ENCODE measurements around the gene RCAN1.

The RCAN1 gene

DNA sequence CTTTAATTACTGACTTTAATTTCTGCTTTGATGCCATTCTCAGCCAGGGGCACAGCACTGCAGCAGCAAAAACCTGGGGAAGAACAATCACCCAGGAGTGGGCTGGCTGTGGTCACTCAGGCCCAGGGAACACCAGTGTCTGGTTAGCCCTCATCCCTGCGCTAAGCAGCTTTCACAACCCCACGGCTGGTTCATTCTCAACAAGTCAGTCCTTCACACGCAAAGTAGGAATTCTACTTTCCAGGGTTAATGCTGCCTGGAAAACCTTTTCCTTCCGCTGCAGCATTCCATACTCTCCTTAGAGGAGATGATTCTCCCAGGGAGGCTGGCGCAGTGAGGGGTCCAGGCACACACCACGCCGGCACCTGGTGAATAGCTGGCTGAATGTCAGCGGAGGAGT lies 78.6 kb downstream of the RCAN1 start:
- FAIRE-seq (no peak), DNase-seq (ENCODE audit: insufficient read length, low spot score) (no peak)
- no peak for TF ChIP-seq TAF1 (IDR thresholded peaks at IDR 0.05; ENCODE audit: low read depth, low read length)
- no peak for TF ChIP-seq PAX5 (IDR thresholded peaks at IDR 0.05; ENCODE audit: insufficient read depth, low read length, severe bottlenecking)
- no peak for TF ChIP-seq SPI1 (IDR thresholded peaks at IDR 0.05; ENCODE audit: low read depth, low read length)
- TF ChIP-seq POLR2AphosphoS5 (IDR thresholded peaks at IDR 0.05; ENCODE audit: low read depth, low read length), result no peak
- TF ChIP-seq POU2F2 (IDR thresholded peaks at IDR 0.05; ENCODE audit: low read depth, low read length), result no peak
- TF ChIP-seq POLR2A (IDR thresholded peaks at IDR 0.05; ENCODE audit: low read depth, low read length), result no peak

DNA sequence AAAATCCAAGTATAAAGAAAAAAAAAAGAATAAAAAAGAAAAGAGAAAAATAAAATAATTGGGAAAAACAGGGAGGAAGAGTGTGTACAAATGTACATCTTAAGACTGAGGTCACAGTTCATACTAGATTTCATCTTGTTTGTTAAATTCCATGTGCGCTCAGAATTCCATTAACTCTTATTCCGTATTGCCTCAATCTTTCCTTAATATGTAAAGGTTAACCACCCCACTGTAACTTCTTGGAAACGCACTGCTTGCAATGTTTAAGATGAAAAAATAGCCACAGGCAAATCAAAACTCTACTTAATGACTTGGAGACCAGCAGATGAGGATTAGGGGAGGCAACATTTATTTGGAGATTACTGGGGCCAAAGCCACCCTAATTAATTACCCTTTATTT lies 79.0 kb downstream of the RCAN1 start:
- peak; percentile 55 for FAIRE-seq
- TF ChIP-seq TAF1 (IDR thresholded peaks at IDR 0.05; ENCODE audit: low read depth, low read length) (no peak), PAX5 (IDR thresholded peaks at IDR 0.05; ENCODE audit: insufficient read depth, low read length, severe bottlenecking) (no peak), POLR2A (IDR thresholded peaks at IDR 0.05; ENCODE audit: low read depth, low read length) (no peak), POU2F2 (IDR thresholded peaks at IDR 0.05; ENCODE audit: low read depth, low read length) (no peak), POLR2AphosphoS5 (IDR thresholded peaks at IDR 0.05; ENCODE audit: low read depth, low read length) (no peak), SPI1 (IDR thresholded peaks at IDR 0.05; ENCODE audit: low read depth, low read length) (no peak)
- no peak for DNase-seq (ENCODE audit: insufficient read length, low spot score)

- TF ChIP-seq POU2F2 (IDR thresholded peaks at IDR 0.05; ENCODE audit: low read depth, low read length) (0 out of 2 replicates have a peak, but pooled peaks have one; percentile 16), SPI1 (IDR thresholded peaks at IDR 0.05; ENCODE audit: low read depth, low read length) (no peak)
- no peak for DNase-seq (ENCODE audit: insufficient read length, low spot score)
- FAIRE-seq, result no peak
These were observed 80.4 kb downstream of the RCAN1 start for GRCh38 chr21:34534522-34534921.

DNA sequence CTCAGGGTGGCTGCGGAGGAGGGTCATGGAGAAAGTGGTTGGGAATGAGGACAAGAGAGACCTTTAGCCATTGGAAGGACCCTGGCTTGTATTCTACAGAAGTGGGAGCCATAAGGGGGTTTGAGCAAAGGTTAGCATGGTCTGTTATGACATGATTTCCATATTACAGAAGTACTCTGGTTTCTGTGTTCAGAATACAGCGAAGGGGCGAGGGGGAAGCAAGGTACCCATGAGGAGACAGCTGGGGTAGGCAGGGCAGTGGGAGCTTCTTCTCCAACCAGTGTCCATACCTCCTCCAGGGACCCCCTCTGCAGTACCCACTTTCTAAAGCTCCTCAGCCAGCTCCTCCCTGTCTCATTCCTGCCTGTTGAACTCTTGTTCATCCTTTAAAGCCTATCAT lies 81.0 kb downstream of the RCAN1 start:
- TF ChIP-seq PAX5 (IDR thresholded peaks at IDR 0.05; ENCODE audit: insufficient read depth, low read length, severe bottlenecking) (no peak), POU2F2 (IDR thresholded peaks at IDR 0.05; ENCODE audit: low read depth, low read length) (no peak), POLR2AphosphoS5 (IDR thresholded peaks at IDR 0.05; ENCODE audit: low read depth, low read length) (no peak), SPI1 (IDR thresholded peaks at IDR 0.05; ENCODE audit: low read depth, low read length) (no peak), TAF1 (IDR thresholded peaks at IDR 0.05; ENCODE audit: low read depth, low read length) (no peak), POLR2A (IDR thresholded peaks at IDR 0.05; ENCODE audit: low read depth, low read length) (no peak)
- FAIRE-seq (no peak), DNase-seq (ENCODE audit: insufficient read length, low spot score) (no peak)

DNA sequence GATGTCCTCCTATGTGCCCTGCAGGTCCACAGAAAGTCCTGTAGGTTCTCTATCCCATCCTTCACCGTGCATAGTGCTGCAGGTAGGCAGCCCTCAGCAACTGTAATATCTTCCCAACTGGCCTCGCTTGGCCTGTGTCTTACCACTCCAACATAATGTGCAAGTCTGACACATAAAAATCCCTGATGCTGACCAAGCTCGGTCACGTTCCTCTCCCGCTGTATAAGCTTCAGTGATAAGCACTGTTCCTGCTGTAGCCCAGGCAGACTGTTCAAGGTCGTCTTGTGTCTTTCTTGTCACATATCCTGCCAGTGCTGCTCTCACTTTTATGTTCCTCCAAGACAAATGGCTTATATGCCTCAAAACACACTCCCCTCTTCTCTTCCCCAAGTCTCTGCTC lies 83.5 kb downstream of the RCAN1 start:
- FAIRE-seq (no peak), DNase-seq (ENCODE audit: insufficient read length, low spot score) (no peak)
- TF ChIP-seq POU2F2 (IDR thresholded peaks at IDR 0.05; ENCODE audit: low read depth, low read length), result no peak
- no peak for TF ChIP-seq POLR2AphosphoS5 (IDR thresholded peaks at IDR 0.05; ENCODE audit: low read depth, low read length)
- no peak for TF ChIP-seq SPI1 (IDR thresholded peaks at IDR 0.05; ENCODE audit: low read depth, low read length)
- TF ChIP-seq TAF1 (IDR thresholded peaks at IDR 0.05; ENCODE audit: low read depth, low read length), result no peak
- no peak for TF ChIP-seq PAX5 (IDR thresholded peaks at IDR 0.05; ENCODE audit: insufficient read depth, low read length, severe bottlenecking)
- TF ChIP-seq POLR2A (IDR thresholded peaks at IDR 0.05; ENCODE audit: low read depth, low read length), result no peak

DNA sequence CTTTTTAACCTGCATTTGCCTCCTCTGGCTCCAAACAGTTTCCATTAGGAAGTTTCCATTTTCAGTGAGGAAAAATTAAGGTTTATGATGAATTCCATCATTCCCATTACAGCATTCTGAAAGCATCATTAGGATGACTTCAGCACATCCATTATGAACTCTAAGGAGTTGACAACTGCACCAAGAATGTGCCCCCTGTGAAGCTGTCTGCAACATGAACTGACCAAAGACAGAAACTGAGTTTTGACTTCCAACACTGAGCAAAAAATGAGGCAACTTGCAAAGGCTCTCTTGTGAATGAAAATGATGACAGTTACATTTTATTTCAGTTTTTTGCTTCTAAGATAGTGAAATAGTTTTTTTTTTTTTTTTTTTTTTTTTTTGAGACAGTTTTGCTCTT lies 84.7 kb downstream of the RCAN1 start:
- TF ChIP-seq POLR2A (IDR thresholded peaks at IDR 0.05; ENCODE audit: low read depth, low read length), result no peak
- TF ChIP-seq SPI1 (IDR thresholded peaks at IDR 0.05; ENCODE audit: low read depth, low read length), result no peak
- no peak for TF ChIP-seq PAX5 (IDR thresholded peaks at IDR 0.05; ENCODE audit: insufficient read depth, low read length, severe bottlenecking)
- no peak for TF ChIP-seq POU2F2 (IDR thresholded peaks at IDR 0.05; ENCODE audit: low read depth, low read length)
- TF ChIP-seq TAF1 (IDR thresholded peaks at IDR 0.05; ENCODE audit: low read depth, low read length), result no peak
- TF ChIP-seq POLR2AphosphoS5 (IDR thresholded peaks at IDR 0.05; ENCODE audit: low read depth, low read length), result no peak
- no peak for FAIRE-seq
- no peak for DNase-seq (ENCODE audit: insufficient read length, low spot score)

DNA sequence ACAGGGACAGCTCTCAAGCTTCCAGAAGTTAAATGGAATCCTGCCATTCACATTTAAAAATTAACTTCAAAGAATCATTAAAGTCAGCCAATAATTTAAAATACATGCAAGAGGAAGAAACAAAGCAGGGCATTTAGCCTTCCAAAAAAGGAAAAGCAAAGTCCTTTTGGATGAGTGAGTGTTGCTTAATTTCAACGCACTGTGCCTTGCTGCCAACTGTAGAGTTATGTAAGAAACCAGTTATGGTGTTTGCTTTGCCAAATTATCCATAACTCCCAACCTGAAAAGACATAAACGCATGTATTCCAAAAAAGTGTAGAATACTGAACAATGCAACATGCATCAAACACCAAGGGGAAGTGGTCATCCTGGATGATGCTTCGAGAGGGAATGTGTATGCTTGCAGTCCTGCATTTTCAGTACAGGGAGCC lies 86.8 kb downstream of the RCAN1 start:
- DNase-seq (ENCODE audit: insufficient read length, low spot score) (no peak), FAIRE-seq (no peak)

GRCh38 chr21:34526618-34527290 lies 88.2 kb downstream of the RCAN1 start:
- FAIRE-seq (peak; percentile 70), DNase-seq (ENCODE audit: insufficient read length, low spot score) (no peak)

More for the DNA sequence above, 86.8 kb downstream of the RCAN1 start:
- TF ChIP-seq PAX5 (IDR thresholded peaks at IDR 0.05; ENCODE audit: insufficient read depth, low read length, severe bottlenecking), result no peak
- TF ChIP-seq POU2F2 (IDR thresholded peaks at IDR 0.05; ENCODE audit: low read depth, low read length), result no peak
- no peak for TF ChIP-seq POLR2A (IDR thresholded peaks at IDR 0.05; ENCODE audit: low read depth, low read length)
- TF ChIP-seq SPI1 (IDR thresholded peaks at IDR 0.05; ENCODE audit: low read depth, low read length), result no peak
- no peak for TF ChIP-seq POLR2AphosphoS5 (IDR thresholded peaks at IDR 0.05; ENCODE audit: low read depth, low read length)
- TF ChIP-seq TAF1 (IDR thresholded peaks at IDR 0.05; ENCODE audit: low read depth, low read length), result no peak

DNA sequence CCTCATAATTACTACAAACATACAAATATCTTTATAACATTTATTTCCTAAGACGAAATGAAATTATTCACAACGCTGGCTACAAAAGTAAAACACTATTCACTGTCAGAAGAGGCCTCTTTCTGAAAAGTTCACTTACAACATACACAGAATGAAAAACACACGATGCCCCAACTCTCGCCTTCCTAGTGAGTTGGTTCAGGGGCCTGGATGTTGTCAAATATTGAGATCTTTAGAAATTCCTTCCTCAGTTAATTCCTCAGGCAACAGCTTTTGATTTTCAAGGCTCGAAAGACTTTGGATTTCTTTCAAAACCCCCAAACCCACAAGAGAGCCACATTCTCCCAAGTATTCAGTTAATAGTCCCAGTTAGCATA lies 88.7 kb downstream of the RCAN1 start:
- FAIRE-seq, result peak; percentile 75
- DNase-seq (ENCODE audit: insufficient read length, low spot score), result no peak
- TF ChIP-seq POLR2AphosphoS5 (IDR thresholded peaks at IDR 0.05; ENCODE audit: low read depth, low read length) (no peak), POLR2A (IDR thresholded peaks at IDR 0.05; ENCODE audit: low read depth, low read length) (no peak), SPI1 (IDR thresholded peaks at IDR 0.05; ENCODE audit: low read depth, low read length) (no peak), POU2F2 (IDR thresholded peaks at IDR 0.05; ENCODE audit: low read depth, low read length) (no peak), TAF1 (IDR thresholded peaks at IDR 0.05; ENCODE audit: low read depth, low read length) (no peak), PAX5 (IDR thresholded peaks at IDR 0.05; ENCODE audit: insufficient read depth, low read length, severe bottlenecking) (no peak)

More at GRCh38 chr21:34526618-34527290, 88.2 kb downstream of the RCAN1 start:
- TF ChIP-seq POLR2A (IDR thresholded peaks at IDR 0.05; ENCODE audit: low read depth, low read length), result no peak
- TF ChIP-seq SPI1 (IDR thresholded peaks at IDR 0.05; ENCODE audit: low read depth, low read length), result no peak
- TF ChIP-seq PAX5 (IDR thresholded peaks at IDR 0.05; ENCODE audit: insufficient read depth, low read length, severe bottlenecking), result no peak
- no peak for TF ChIP-seq TAF1 (IDR thresholded peaks at IDR 0.05; ENCODE audit: low read depth, low read length)
- TF ChIP-seq POLR2AphosphoS5 (IDR thresholded peaks at IDR 0.05; ENCODE audit: low read depth, low read length), result no peak
- TF ChIP-seq POU2F2 (IDR thresholded peaks at IDR 0.05; ENCODE audit: low read depth, low read length), result no peak

Data from GM12891 (cell line).